Tibial nerve (tissue), 4 donors: ENCODE data around the gene PI4K2A. TPM values are rescaled to one million over a fixed set of nuclear protein-coding genes. Genes with fewer than 3 reads are reported as not detected.

Source experiments
- DNase-seq, 2 donors: peaks; one replicate each; pipeline ENCODE4 v3.0.0-alpha.2; 2019; ENCODE audit warnings: low spot score in 2 of 2
- H3K27ac ChIP-seq, 4 donors: fragments of 200-600 bp; sonication (generic) in 3 of 4; one replicate each; pipeline ENCODE4 v1.5.1; 2017 to 2019; ENCODE audit warnings: mild to moderate bottlenecking in 1 of 4
- H3K27me3 ChIP-seq, 2 donors: fragments of 200-600 bp; sonication (generic) in 1 of 2; one replicate each; pipeline versions ENCODE4 v1.5.1 to v1.6.0; 2017 to 2019
- H3K36me3 ChIP-seq, 3 donors: fragments of 200-600 bp; sonication (generic); one replicate each; pipeline ENCODE4 v1.5.1; 2018 to 2019
- H3K4me1 ChIP-seq, 4 donors: fragments of 200-600 bp; sonication (generic) in 3 of 4; one replicate each; pipeline ENCODE4 v1.5.1; 2017 to 2019
- H3K4me3 ChIP-seq, 4 donors: fragments of 200-600 bp; sonication (generic) in 3 of 4; one replicate each; pipeline ENCODE4 v1.5.1; 2017 to 2019; ENCODE audit warnings: mild to moderate bottlenecking in 1 of 4, moderate library complexity in 1 of 4
- H3K9me3 ChIP-seq, 4 donors: fragments of 200-600 bp; sonication (generic) in 3 of 4; one replicate each; pipeline ENCODE4 v1.5.1; 2017 to 2019
- CTCF ChIP-seq, 5 experiments: fragments of 200-600 bp in 3 of 5; fragments of 450-650 bp in 2 of 5; sonication (generic) in 3 of 5; IDR thresholded peaks; one replicate each; pipeline ENCODE4 v1.5.1; 2016 to 2019; ENCODE audit warnings: antibody characterized with exemption in 5 of 5, mild to moderate bottlenecking in 3 of 5, moderate library complexity in 2 of 5
- EP300 ChIP-seq, 2 donors: sonication (generic); formaldehyde crosslinking; IDR thresholded peaks; one replicate each; pipeline ENCODE4 v1.6.1; 2017; ENCODE audit warnings: antibody characterized with exemption in 2 of 2, mild to moderate bottlenecking in 1 of 2
- POLR2A ChIP-seq, 2 donors: fragments of 450-650 bp; IDR thresholded peaks; one replicate each; pipeline ENCODE4 v1.6.1; 2017; ENCODE audit warnings: antibody characterized with exemption in 2 of 2, mild to moderate bottlenecking in 2 of 2, moderate library complexity in 2 of 2
- WGBS, 2 donors: methylation state at CpG; one replicate each; pipeline ENCODE4 v1.1.5; 2018; 5-methylcytosine and 5-hydroxymethylcytosine counted together
- total RNA-seq, 4 donors: library from RNA; depleted of rRNA; stranded (reverse); fragments of >200 nt; gene quantifications; one replicate each; pipeline ENCODE4 v1.1.0, GENCODE V29; 2016

PI4K2A gene
- total RNA-seq, 4 donors from 2014 or later, result 17.0 to 29.1 (median 21.0) TPM

GRCh38 chr10:97701438-97702069 lies 61.1 kb downstream of the PI4K2A start:
- Histone ChIP-seq H3K4me1 (peaks cover 0 to 11% (median 0%) of the 10 kb centered on the region in 4 donors), H3K27me3 (no peaks in the 10 kb centered on the region), H3K9me3 (no peaks in the 10 kb centered on the region), H3K36me3 (no peaks in the 10 kb centered on the region), H3K4me3 (no peak overlapping the region), H3K27ac (peak overlapping the region in 2 of 4 donors; percentile 25 to 55)
- TF ChIP-seq EP300 (IDR thresholded peaks at IDR 0.05) (peak in 1 of 2 donors; percentile 66), CTCF (IDR thresholded peaks at IDR 0.05) (peak; percentile 74 to 91 (median 83)), POLR2A (IDR thresholded peaks at IDR 0.05) (no peak)
- DNase-seq, result peak in 1 of 2 donors; percentile 76
- 48 to 50% methylated on average over 8 to 12 of the region's 12 CpGs for WGBS, 2 donors

GRCh38 chr10:97703398-97704067 lies 63.1 kb downstream of the PI4K2A start:
- Histone ChIP-seq H3K9me3 (no peaks in the 10 kb centered on the region), H3K27me3 (no peaks in the 10 kb centered on the region), H3K4me1 (peaks cover 0 to 22% (median 0%) of the 10 kb centered on the region in 4 donors), H3K27ac (no peak overlapping the region), H3K4me3 (no peak overlapping the region), H3K36me3 (no peaks in the 10 kb centered on the region)
- TF ChIP-seq EP300 (IDR thresholded peaks at IDR 0.05), result no peak
- TF ChIP-seq POLR2A (IDR thresholded peaks at IDR 0.05), result no peak
- no peak for TF ChIP-seq CTCF (IDR thresholded peaks at IDR 0.05)
- 81 to 85% methylated on average over 7 of the region's 7 CpGs for WGBS, 2 donors
- no peak for DNase-seq

GRCh38 chr10:97704341-97704740 lies 63.9 kb downstream of the PI4K2A start:
- Histone ChIP-seq H3K36me3 (no peaks in the 10 kb centered on the region), H3K27me3 (no peaks in the 10 kb centered on the region), H3K9me3 (no peaks in the 10 kb centered on the region), H3K27ac (no peak overlapping the region), H3K4me1 (peaks cover 0 to 27% (median 2%) of the 10 kb centered on the region in 4 donors), H3K4me3 (no peak overlapping the region)
- TF ChIP-seq EP300 (IDR thresholded peaks at IDR 0.05), result no peak
- no peak for TF ChIP-seq CTCF (IDR thresholded peaks at IDR 0.05)
- no peak for TF ChIP-seq POLR2A (IDR thresholded peaks at IDR 0.05)
- WGBS, 2 donors, result 53 to 60% methylated on average over 1 of the region's 1 CpG
- no peak for DNase-seq

GRCh38 chr10:97705006-97705670 lies 64.7 kb downstream of the PI4K2A start:
- H3K4me1 ChIP-seq, result peaks cover 0 to 35% (median 2%) of the 10 kb centered on the region in 4 donors
- TF ChIP-seq CTCF (IDR thresholded peaks at IDR 0.05), result no peak
- no peak for TF ChIP-seq POLR2A (IDR thresholded peaks at IDR 0.05)
- no peak for TF ChIP-seq EP300 (IDR thresholded peaks at IDR 0.05)
- WGBS, 2 donors, result 91 to 97% methylated on average over 3 of the region's 3 CpGs
- H3K4me3 ChIP-seq, result no peak overlapping the region
- H3K27me3 ChIP-seq, result no peaks in the 10 kb centered on the region
- no peaks in the 10 kb centered on the region for H3K36me3 ChIP-seq
- no peak for DNase-seq
- no peak overlapping the region for H3K27ac ChIP-seq
- H3K9me3 ChIP-seq, result no peaks in the 10 kb centered on the region
